NCI-H82 treated with DMSO at 0.1 percent for 48 hours (cell line): ENCODE data around the gene AP1S2.
"Not testable (repeated sequence)": the region's sequence is repeated elsewhere in the genome, so short reads cannot be mapped to it uniquely, and the experiment has no call there.

Source experiments
- DNase-seq: peaks from one replicate; lab custom pipeline; 2025; ENCODE audit not compliant: unreplicated experiment; lab: John Stamatoyannopoulos, UW

AP1S2 gene

DNA sequence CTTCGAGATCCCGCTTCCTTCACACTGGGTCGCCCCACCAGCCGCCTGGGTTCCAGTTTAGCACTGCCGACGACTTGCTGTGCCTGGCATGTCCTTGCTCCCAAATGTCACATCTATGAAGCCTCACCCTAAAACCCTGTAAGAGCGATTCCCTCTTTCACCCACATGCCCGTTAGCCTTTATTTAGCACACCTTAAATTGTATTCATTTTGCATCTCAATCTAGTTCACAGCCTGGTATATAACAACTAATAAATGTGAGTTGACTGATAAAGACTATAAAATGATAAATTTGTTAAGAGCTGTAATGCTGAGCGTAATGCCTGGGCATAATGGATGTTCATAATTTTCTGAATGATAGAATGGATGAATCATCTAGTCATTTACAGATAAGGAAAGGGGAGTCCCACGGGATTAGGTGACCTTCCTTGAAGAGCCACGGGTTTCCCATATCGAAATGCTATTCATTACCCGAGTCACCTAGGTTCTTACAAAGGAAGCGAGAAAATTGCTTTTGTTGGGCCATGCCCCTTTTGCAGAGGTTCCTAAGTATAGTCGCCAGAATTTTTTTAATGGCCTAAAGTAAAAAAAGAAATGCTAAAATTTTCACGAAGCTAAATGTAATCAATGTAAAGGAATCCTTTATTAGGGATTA, 1.1 kb upstream of the AP1S2 start:
- no peak for DNase-seq

DNA sequence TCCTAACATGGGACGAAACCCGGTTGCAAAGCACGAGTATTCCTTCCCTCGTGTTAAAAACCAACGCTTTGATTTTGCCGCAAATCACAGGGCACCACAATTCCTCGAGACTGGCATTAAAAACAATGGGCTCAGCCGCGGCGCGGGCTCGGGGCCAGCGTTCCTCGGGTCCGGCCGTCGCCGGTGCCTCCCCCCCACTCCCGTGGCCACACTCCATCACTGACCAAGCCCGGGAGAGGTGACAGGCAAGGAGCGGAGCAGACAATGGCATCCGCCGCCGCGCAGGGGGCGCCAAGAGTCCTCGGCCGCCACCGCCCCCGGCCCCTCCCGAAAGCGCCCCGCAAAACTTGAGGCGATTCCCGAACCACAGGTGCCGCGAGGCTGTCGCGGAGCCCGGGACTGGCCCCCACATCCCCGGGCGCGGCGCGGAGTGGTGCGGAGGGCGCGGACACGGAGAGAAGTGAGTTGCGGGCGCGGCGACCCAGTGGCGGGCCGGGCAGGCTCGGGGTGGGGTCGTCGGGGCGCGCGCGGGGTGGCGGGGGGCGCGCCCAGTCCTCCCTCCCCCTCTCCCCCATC, 445 bp downstream of the AP1S2 start:
- no peak for DNase-seq

DNA sequence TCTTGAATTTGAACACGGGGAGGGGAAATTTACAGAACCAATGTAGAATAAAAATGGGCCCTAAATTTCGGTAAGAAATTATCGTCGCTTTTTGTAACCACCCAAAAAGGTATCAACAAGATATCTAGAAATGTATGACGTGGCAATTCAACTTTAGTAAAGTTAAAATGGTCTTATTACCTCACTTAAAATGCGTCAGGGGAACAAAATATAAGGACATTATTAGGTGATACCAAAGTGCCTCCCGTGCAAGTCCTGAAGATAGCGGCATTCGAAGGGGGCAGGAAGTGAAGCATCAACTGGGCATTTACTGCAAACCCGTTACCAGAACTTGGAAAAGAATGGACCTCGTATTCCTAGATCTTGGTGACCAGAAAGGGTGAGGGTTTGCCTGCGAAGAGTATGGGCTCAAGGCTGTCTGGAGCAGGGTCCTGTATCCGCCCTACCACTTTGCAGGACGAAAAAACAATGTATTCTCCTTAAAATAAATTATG, 980 bp downstream of the AP1S2 start:
- DNase-seq, result no peak

- peak; percentile 6 for DNase-seq
Measured at GRCh38 chrX:15849555-15849954, 5.1 kb downstream of the AP1S2 start.

GRCh38 chrX:15848576-15848975, 6.0 kb downstream of the AP1S2 start:
- no peak for DNase-seq

- no peak for DNase-seq
Measured at GRCh38 chrX:15843960-15844359, 10.7 kb downstream of the AP1S2 start.

DNA sequence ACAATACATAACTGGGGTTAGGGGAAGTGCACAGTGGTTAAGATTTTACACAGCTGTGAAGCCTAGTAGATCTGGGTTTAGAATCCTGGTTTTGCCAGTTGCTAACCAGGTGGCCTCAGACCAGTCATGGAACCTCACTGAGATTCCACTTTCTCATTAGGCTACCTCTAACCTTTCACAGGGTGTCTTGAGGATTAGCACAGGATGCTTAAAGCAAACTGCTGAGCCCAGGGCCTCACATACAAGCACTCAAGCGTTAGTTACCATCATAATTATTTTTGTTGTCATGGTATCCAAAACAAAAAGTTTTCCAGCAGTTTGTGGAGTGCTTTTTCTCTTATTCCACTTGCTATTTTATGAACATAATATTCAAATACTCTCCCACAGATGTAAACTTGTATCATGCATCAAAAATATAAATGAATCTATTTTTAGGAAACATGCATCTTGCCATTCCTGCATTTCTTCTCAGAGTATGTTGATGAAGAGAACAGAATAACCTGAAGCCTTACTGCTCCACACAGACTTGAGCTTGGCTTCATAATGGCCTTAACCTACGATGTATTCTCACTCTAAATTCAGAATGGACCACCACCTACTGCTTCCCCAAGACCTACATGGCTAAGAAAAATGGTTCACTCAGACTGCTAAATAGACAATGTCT, 12.6 kb downstream of the AP1S2 start:
- no peak for DNase-seq

DNA sequence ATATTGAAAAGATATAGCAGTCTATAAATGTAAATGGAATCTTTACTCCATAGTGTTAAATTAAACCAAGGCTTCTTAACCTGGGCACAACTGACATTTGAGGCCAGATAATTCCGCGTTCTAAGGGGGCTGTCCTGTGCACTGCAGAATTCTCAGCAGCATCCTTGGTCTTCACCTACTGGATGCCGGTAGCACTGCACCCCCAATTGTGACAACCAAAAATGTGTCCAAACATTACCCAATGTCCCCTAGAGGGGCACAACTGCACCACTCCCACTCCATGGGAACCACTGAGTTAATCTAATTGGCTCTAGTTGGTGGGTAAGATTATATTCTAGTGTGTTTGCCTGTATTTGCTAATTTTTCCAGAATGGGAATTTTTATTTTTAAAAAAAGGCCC, 16.6 kb downstream of the AP1S2 start:
- no peak for DNase-seq

- DNase-seq, result no peak
Measured at GRCh38 chrX:15834827-15835595, 19.6 kb downstream of the AP1S2 start.

DNA sequence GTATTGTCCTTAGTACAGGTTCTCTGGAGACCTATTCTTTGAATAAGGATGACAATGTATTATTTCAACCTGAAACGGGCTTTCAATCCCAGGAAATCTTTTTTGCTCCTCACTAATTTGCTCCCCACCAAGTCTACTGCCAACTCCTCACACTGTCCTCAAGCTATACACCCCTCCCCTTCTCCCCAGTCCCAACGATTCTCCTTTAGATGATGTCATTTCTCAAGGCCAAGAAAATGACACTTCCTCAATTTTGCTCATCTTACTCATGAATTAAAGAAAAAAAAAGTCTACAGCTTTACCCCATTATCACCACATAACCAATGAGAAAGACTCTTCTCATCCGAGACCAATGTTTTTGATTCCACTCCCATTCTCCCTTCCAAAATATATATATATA, 20.6 kb downstream of the AP1S2 start:
- no peak for DNase-seq

GRCh38 chrX:15831347-15831746, 23.3 kb downstream of the AP1S2 start:
- not testable (repeated sequence) for DNase-seq

DNA sequence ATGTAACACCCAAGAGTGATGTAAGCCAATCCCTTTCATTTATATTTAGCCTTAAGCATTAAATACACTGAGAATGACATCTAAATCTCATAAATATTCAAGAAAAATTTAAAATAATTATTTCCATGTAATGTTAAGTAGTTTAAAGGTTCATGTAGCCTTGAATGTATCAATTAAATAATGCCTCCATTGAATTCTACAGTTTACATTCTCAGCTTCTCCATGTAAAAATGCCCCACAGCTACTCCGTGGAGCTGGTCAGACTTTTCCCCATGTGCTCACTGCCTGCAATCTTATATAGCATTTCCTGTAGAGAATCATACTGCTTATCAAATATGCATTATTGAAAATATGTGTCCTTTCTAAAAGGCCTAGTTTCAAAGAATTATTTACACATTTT, 25.4 kb downstream of the AP1S2 start:
- DNase-seq, result no peak

DNA sequence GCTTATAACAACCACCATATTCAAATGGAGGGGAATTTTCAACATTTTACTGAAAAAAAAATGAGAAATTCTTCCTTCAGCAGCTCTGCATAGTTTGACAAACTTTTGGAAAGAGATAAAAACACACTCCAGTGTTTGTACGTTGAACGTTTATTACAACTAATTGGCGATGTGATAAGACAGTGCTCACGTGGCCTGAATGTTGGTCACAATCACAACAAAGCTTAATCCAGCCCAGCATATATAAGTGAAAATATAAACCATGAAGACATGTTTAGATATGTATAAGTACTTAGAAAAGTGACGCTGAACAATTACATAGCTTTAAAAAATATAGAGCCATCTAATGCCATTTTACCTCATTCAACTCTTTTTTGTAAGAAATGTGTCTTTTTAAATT, 28.7 kb downstream of the AP1S2 start:
- DNase-seq, result no peak

GRCh38 chrX:15822922-15823321, 31.7 kb downstream of the AP1S2 start:
- DNase-seq, result no peak

GRCh38 chrX:15820106-15821073, 34.2 kb downstream of the AP1S2 start:
- no peak for DNase-seq

- no peak for DNase-seq
Measured at GRCh38 chrX:15816886-15817285, 37.7 kb downstream of the AP1S2 start.

GRCh38 chrX:15816438-15816809, 38.2 kb downstream of the AP1S2 start:
- DNase-seq, result no peak

GRCh38 chrX:15815779-15816437, 38.7 kb downstream of the AP1S2 start:
- no peak for DNase-seq

GRCh38 chrX:15814771-15815365, 39.7 kb downstream of the AP1S2 start:
- no peak for DNase-seq

GRCh38 chrX:15813416-15813815, 41.2 kb downstream of the AP1S2 start:
- DNase-seq, result no peak
